H9 (cell line): ENCODE results near the gene MEMO1. TPM values are rescaled to one million over a fixed set of nuclear protein-coding genes. Genes with fewer than 3 reads are reported as not detected.

ENCODE experiments used
- DNase-seq: peaks from one replicate; pipeline ENCODE4 v3.0.0-alpha.2; 2017
- H2AFZ ChIP-seq: one replicate; pipeline ENCODE4 v1.6.1; 2013; ENCODE audit warnings: mild to moderate bottlenecking, low read length, control low read depth, moderate library complexity
- H2AK5ac ChIP-seq: 2 replicates; pipeline ENCODE4 v1.6.1; 2013; ENCODE audit warnings: low read length, control low read depth, mixed read lengths; ENCODE audit not compliant: insufficient read length
- H2BK120ac ChIP-seq: one replicate; pipeline ENCODE4 v1.6.1; 2013; ENCODE audit warnings: low read depth, mild to moderate bottlenecking, low read length, control low read depth, inconsistent platforms; ENCODE audit not compliant: poor library complexity, severe bottlenecking
- H2BK12ac ChIP-seq: 2 replicates; pipeline ENCODE4 v1.6.1; 2013; ENCODE audit warnings: low read length, control low read depth, mixed read lengths, low read depth; ENCODE audit not compliant: insufficient read length
- H2BK15ac ChIP-seq: 2 replicates; pipeline ENCODE4 v1.6.1; 2013; ENCODE audit warnings: low read depth, low read length, control low read depth
- H2BK20ac ChIP-seq: one replicate; pipeline ENCODE4 v1.6.1; 2013; ENCODE audit warnings: low read depth, mild to moderate bottlenecking, low read length, control low read depth, inconsistent platforms; ENCODE audit not compliant: poor library complexity, severe bottlenecking
- H2BK5ac ChIP-seq: 2 replicates; pipeline ENCODE4 v1.6.1; 2013; ENCODE audit warnings: low read length, control low read depth, mixed read lengths; ENCODE audit not compliant: insufficient read length
- H3K14ac ChIP-seq: 2 replicates; pipeline ENCODE4 v1.6.1; 2013; ENCODE audit warnings: low read length, control low read depth; ENCODE audit not compliant: insufficient read depth
- H3K18ac ChIP-seq: 2 replicates; pipeline ENCODE4 v1.6.1; 2013; ENCODE audit warnings: low read depth, mild to moderate bottlenecking, mixed read lengths, low read length, control low read depth; ENCODE audit not compliant: insufficient read length
- H3K23ac ChIP-seq: 2 replicates; pipeline ENCODE4 v1.6.1; 2013; ENCODE audit warnings: low read length, control low read depth, mixed read lengths, low read depth; ENCODE audit not compliant: insufficient read length
- H3K23me2 ChIP-seq: 2 replicates; pipeline ENCODE4 v1.6.1; 2013; ENCODE audit warnings: low read depth, mild to moderate bottlenecking, mixed read lengths, low read length, control low read depth; ENCODE audit not compliant: insufficient read length, poor library complexity, severe bottlenecking
- H3K27ac ChIP-seq: 2 replicates; pipeline ENCODE4 v1.5.1; 2013; ENCODE audit warnings: low read length, control low read depth, mixed read lengths, low read depth; ENCODE audit not compliant: insufficient read length
- H3K27me3 ChIP-seq: 2 replicates; pipeline ENCODE4 v1.6.1; 2013; ENCODE audit warnings: low read length, control low read depth, inconsistent platforms; ENCODE audit not compliant: insufficient read depth
- H3K4ac ChIP-seq: 2 replicates; pipeline ENCODE4 v1.6.1; 2013; ENCODE audit warnings: low read depth, mild to moderate bottlenecking, control low read depth, inconsistent platforms, low read length, moderate library complexity
- H3K4me1 ChIP-seq: 2 replicates; pipeline ENCODE4 v1.6.1; 2013; ENCODE audit warnings: low read length, control low read depth, inconsistent platforms; ENCODE audit not compliant: insufficient read depth
- H3K4me2 ChIP-seq: 2 replicates; pipeline ENCODE4 v1.6.1; 2013; ENCODE audit warnings: low read length, control low read depth, mixed read lengths; ENCODE audit not compliant: insufficient read length, insufficient read depth
- H3K56ac ChIP-seq: 2 replicates; pipeline ENCODE4 v1.6.1; 2013; ENCODE audit warnings: low read depth, mild to moderate bottlenecking, mixed read lengths, low read length, control low read depth; ENCODE audit not compliant: insufficient read length
- H3K79me1 ChIP-seq: 2 replicates; pipeline ENCODE4 v1.6.1; 2013; ENCODE audit warnings: low read depth, mild to moderate bottlenecking, moderate library complexity, low read length, control low read depth, inconsistent platforms; ENCODE audit not compliant: insufficient read depth, poor library complexity, severe bottlenecking
- H3K79me2 ChIP-seq: 2 replicates; pipeline ENCODE4 v1.6.1; 2013; ENCODE audit warnings: low read length, control low read depth, inconsistent platforms; ENCODE audit not compliant: insufficient read depth
- H3K9ac ChIP-seq: 2 replicates; pipeline ENCODE4 v1.6.1; 2013; ENCODE audit warnings: low read length, control low read depth, mixed read lengths; ENCODE audit not compliant: insufficient read length; ENCODE audit errors: extremely low read depth
- H3K9me3 ChIP-seq: one replicate; pipeline ENCODE4 v1.6.1; 2013; ENCODE audit warnings: low read depth, low read length, inconsistent platforms; ENCODE audit not compliant: control insufficient read depth
- H3T11ph ChIP-seq: one replicate; pipeline ENCODE4 v1.6.1; 2013; ENCODE audit warnings: mild to moderate bottlenecking, low read length, control low read depth, inconsistent platforms
- H4K20me1 ChIP-seq: one replicate; pipeline ENCODE4 v1.6.1; 2013; ENCODE audit not compliant: control insufficient read depth, insufficient read length, insufficient read depth
- H4K5ac ChIP-seq: 2 replicates; pipeline ENCODE4 v1.6.1; 2013; ENCODE audit warnings: low read depth, mild to moderate bottlenecking, mixed read lengths, low read length, control low read depth; ENCODE audit not compliant: insufficient read length
- H4K8ac ChIP-seq: replicated peaks from 2 replicates; pipeline ENCODE4 v1.6.1; 2013; ENCODE audit warnings: low read length, control low read depth, mixed read lengths, low read depth; ENCODE audit not compliant: insufficient read length
- H4K91ac ChIP-seq: 2 replicates; pipeline ENCODE4 v1.6.1; 2013; ENCODE audit warnings: low read depth, mild to moderate bottlenecking, moderate library complexity, mixed read lengths, low read length, control low read depth; ENCODE audit not compliant: insufficient read length
- H3K27ac Mint-ChIP-seq, 3 experiments: 2 replicates in 2 of 3; 3 replicates in 1 of 3; pipeline ENCODE4 v1.8.0; 2020 to 2021; ENCODE audit warnings: mixed read lengths in 3 of 3, mild to moderate bottlenecking in 1 of 3, moderate library complexity in 1 of 3
- H3K27me3 Mint-ChIP-seq: 2 replicates; pipeline ENCODE4 v1.8.0; 2021; ENCODE audit warnings: low read depth, mild to moderate bottlenecking, moderate library complexity, mixed read lengths
- H3K36me3 Mint-ChIP-seq, 3 experiments: 2 replicates in 2 of 3; 3 replicates in 1 of 3; pipeline ENCODE4 v1.8.0; 2020 to 2021; ENCODE audit warnings: low read depth in 3 of 3, mixed read lengths in 3 of 3; ENCODE audit not compliant: insufficient read depth in 1 of 3
- H3K4me1 Mint-ChIP-seq, 2 experiments: 2 replicates each; pipeline ENCODE4 v1.8.0; 2020; ENCODE audit warnings: mixed read lengths in 2 of 2
- H3K4me3 Mint-ChIP-seq, 2 experiments: 2 replicates in 1 of 2; 3 replicates in 1 of 2; pipeline ENCODE4 v1.8.0; 2020 to 2021; ENCODE audit warnings: mild to moderate bottlenecking in 2 of 2, mixed read lengths in 2 of 2, moderate library complexity in 1 of 2
- H3K9me3 Mint-ChIP-seq, 2 experiments: 2 replicates in 1 of 2; 3 replicates in 1 of 2; pipeline ENCODE4 v1.8.0; 2020; ENCODE audit warnings: mild to moderate bottlenecking in 2 of 2, mixed read lengths in 2 of 2, moderate library complexity in 1 of 2
- CTCF ChIP-seq: fragments of 200-600 bp; sonication (generic); conservative IDR thresholded peaks from 3 replicates; pipeline ENCODE4 v1.8.0; 2021; ENCODE audit warnings: antibody characterized with exemption, mild to moderate bottlenecking
- WGBS: extraction: QIAGEN DNeasy Blood & Tissue Kit; methylation state at CpG from one replicate; pipeline ENCODE4 v1.1.7; 2013; ENCODE audit warnings: missing lambda C conversion rate, low lambda C conversion rate, mixed read lengths; ENCODE audit not compliant: insufficient read length; ENCODE audit errors: extremely low coverage; 5-methylcytosine and 5-hydroxymethylcytosine counted together
- total RNA-seq: library from RNA; stranded (reverse); gene quantifications from 2 replicates; pipeline ENCODE4 v1.2.1, GENCODE V29; 2021

Gene MEMO1
- total RNA-seq, 1 experiment from 2014 or later, result 49.4 TPM

GRCh38 chr2:31931916-31932315 lies 78.9 kb downstream of the MEMO1 start:
- H3K9me3 Mint-ChIP-seq, result no peaks in the 10 kb centered on the region
- Histone ChIP-seq H4K20me1 (no peaks in the 10 kb centered on the region), H3K9me3 (no peaks in the 10 kb centered on the region), H2BK15ac (no peak overlapping the region), H3K27ac (no peak overlapping the region), H3K27me3 (no peaks in the 10 kb centered on the region), H3K14ac (no peak overlapping the region), H2AFZ (no peak overlapping the region), H2BK120ac (no peak overlapping the region), H3K4ac (no peak overlapping the region), H4K91ac (no peak overlapping the region), H2BK12ac (no peak overlapping the region), H2AK5ac (no peak overlapping the region), H3T11ph (no peak overlapping the region), H4K8ac (no peak overlapping the region), H3K79me2 (no peaks in the 10 kb centered on the region), H3K23ac (no peak overlapping the region), H3K23me2 (no peaks in the 10 kb centered on the region), H3K79me1 (no peaks in the 10 kb centered on the region), H3K18ac (no peak overlapping the region), H3K4me2 (no peak overlapping the region), H3K4me1 (no peaks in the 10 kb centered on the region), H4K5ac (no peak overlapping the region), H2BK20ac (no peak overlapping the region), H3K9ac (no peak overlapping the region), H2BK5ac (no peak overlapping the region), H3K56ac (no peak overlapping the region)
- H3K4me3 Mint-ChIP-seq, result no peak overlapping the region
- H3K27me3 Mint-ChIP-seq, result no peaks in the 10 kb centered on the region
- no peak for TF ChIP-seq CTCF
- H3K27ac Mint-ChIP-seq, result no peak overlapping the region
- no CpG with 5 or more reads among the region's 4 CpGs for WGBS
- DNase-seq, result no peak
- no peaks in the 10 kb centered on the region for H3K4me1 Mint-ChIP-seq
- peaks cover 0 to 3% (median 0%) of the 10 kb centered on the region in 3 experiments; a peak in 3 of 7 replicates for H3K36me3 Mint-ChIP-seq
